Mucosa of descending colon (tissue), 3 donors: ENCODE data around the gene EFCAB12. TPM values are rescaled to one million over a fixed set of nuclear protein-coding genes. Genes with fewer than 3 reads are reported as not detected.
"Not testable (repeated sequence)": the region's sequence is repeated elsewhere in the genome, so short reads cannot be mapped to it uniquely, and the experiment has no call there.

Experiments
- ATAC-seq: fragments of 200-7000 bp; cut with Tn5 transposase; one replicate; pipeline ENCODE4 v1.9.1; 2020; ENCODE audit warnings: mild to moderate bottlenecking, moderate library complexity
- DNase-seq, 3 donors: peaks; one replicate each; pipeline ENCODE4 v3.0.0-alpha.2; 2020
- H3K36me3 ChIP-seq: fragments of 200-600 bp; one replicate; pipeline ENCODE4 v1.8.0; 2021; ENCODE audit warnings: low read depth, mild to moderate bottlenecking
- H3K4me1 ChIP-seq: fragments of 200-600 bp; one replicate; pipeline ENCODE4 v1.8.0; 2021; ENCODE audit warnings: low read depth, mild to moderate bottlenecking
- H3K4me3 ChIP-seq: fragments of 200-600 bp; one replicate; pipeline ENCODE4 v1.8.0; 2021; ENCODE audit warnings: mild to moderate bottlenecking
- H3K9me3 ChIP-seq: fragments of 200-600 bp; one replicate; pipeline ENCODE4 v1.8.0; 2021; ENCODE audit warnings: mild to moderate bottlenecking
- intact Hi-C, 2 donors: fragments of 100-400 bp; cut with DNase I in 1 of 2; cut with micrococcal nuclease in 1 of 2; formaldehyde crosslinking; loops; one replicate each; pipeline versions ENCODE4 v1.11.0 to v1.11.1; 2022; cut with DNase I, micrococcal nuclease
- total RNA-seq, 3 donors: library from RNA; stranded (reverse); fragmentation: NEBNext Ultra II Directional in 2 of 3; extraction: Animal tissue kit (Norgen Biotek cat#: 25700) in 2 of 3; gene quantifications; one replicate each; pipeline versions ENCODE4 v1.2.1 to v1.2.4, GENCODE V29; 2021 to 2023
- TF ChIP-seq, protein P1 (sequence below): fragments of 200-600 bp; IDR thresholded peaks from one replicate; pipeline ENCODE4 v1.8.0; 2022; ENCODE audit warnings: antibody characterized with exemption, mild to moderate bottlenecking
- donor health status: DM: no; HTN: no; CAD: no; lungs with moderate emphysema.
- donor health status: DM: no; HTN: no; CAD: no.
- donor health status: DM: no; HTN: yes; CAD: no.

EFCAB12 gene
- total RNA-seq, 3 donors from 2014 or later: 0.38 to 0.69 (median 0.58) TPM

DNA sequence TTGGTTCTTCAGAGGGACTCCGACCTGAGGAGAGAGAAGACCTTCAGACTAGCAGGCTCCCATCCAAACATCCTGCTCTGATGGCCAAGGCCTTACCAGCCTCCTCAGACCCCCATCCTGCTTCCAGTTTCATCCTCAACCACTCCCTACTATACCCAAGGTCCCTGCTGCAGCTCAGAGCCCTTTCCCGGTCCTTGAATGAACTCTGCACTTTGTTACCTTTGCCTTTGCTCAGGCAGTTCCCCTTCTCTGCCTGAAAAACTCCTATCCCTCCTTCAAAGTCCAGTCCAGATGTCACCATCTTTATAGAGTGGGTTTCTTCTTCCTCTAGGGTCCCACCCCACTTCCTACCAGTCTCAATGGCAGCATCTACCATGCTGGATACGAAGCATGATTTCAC is 13.1 kb downstream of the EFCAB12 start:
- intact Hi-C loops: no loop called here
- TF ChIP-seq, protein P1, sequence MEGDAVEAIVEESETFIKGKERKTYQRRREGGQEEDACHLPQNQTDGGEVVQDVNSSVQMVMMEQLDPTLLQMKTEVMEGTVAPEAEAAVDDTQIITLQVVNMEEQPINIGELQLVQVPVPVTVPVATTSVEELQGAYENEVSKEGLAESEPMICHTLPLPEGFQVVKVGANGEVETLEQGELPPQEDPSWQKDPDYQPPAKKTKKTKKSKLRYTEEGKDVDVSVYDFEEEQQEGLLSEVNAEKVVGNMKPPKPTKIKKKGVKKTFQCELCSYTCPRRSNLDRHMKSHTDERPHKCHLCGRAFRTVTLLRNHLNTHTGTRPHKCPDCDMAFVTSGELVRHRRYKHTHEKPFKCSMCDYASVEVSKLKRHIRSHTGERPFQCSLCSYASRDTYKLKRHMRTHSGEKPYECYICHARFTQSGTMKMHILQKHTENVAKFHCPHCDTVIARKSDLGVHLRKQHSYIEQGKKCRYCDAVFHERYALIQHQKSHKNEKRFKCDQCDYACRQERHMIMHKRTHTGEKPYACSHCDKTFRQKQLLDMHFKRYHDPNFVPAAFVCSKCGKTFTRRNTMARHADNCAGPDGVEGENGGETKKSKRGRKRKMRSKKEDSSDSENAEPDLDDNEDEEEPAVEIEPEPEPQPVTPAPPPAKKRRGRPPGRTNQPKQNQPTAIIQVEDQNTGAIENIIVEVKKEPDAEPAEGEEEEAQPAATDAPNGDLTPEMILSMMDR: no peak
- Histone ChIP-seq H3K4me1 (peaks cover 5% of the 10 kb centered on the region), H3K4me3 (no peak overlapping the region), H3K9me3 (no peaks in the 10 kb centered on the region), H3K36me3 (no peaks in the 10 kb centered on the region)
- no peak for ATAC-seq
- no peak for DNase-seq

DNA sequence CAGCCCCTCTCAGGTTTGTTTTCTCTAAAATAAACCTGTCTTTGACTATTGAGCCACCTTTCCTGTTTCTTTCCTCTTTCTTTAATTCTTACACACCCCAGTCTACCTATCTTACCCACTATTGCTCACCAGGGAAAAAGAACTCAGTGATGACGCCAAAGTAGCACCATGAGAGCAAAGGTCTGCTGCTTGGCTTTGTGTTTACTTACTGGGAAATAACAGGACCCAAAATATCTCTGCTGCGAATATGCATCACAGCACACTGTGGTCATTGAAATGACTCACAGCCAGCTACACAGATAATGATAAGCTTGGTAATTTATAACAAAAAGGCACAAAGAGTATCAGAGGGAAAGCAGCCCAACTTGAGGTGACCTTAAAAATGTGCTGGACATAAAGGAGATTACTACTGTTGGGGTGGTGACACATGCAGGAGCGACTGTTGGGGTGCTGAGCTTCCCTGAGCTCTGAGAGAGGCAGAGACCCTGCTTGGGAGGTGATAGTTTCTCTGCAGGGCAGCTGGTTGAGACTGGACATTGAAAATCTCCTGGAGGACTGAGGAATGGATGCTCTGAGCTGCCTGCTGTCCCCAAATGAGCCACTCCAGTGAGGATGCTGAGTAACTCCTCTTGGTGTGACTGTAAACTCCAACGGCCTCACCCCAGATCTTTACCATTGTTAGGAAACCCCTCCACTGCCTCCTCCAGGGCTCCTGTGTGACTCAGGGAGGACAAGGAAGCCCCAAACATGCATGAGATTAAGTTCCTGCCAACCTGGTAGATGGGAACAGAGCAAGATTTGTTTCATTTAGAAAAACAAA is 14.5 kb downstream of the EFCAB12 start:
- Histone ChIP-seq H3K4me3 (no peak overlapping the region), H3K4me1 (peaks cover 5% of the 10 kb centered on the region), H3K36me3 (no peaks in the 10 kb centered on the region), H3K9me3 (no peaks in the 10 kb centered on the region)
- DNase-seq: no peak
- intact Hi-C loops: no loop called here
- peak; percentile 79 for ATAC-seq
- TF ChIP-seq, protein P1: no peak

DNA sequence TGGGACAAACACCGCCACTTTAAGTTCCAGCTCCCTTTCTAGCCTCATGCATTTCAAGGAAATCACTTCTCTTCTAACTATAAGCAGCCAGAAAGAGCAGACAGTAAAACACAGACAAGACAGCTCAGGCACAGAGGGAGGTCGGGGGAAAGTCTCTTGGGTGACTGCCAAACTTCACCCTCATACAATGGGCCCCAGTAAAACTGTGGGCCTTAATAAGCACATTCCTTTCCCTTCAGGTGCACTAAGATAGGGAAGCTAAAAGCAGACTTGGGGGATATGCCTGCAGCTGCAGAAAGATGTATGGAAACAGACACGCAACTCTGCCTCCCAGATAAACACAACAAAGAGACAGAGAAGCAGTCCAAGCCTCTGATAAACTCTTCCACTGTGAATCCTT is 15.2 kb downstream of the EFCAB12 start:
- H3K4me3 ChIP-seq, DNase-seq, H3K36me3 ChIP-seq, intact Hi-C loops, H3K4me1 ChIP-seq, H3K9me3 ChIP-seq, ATAC-seq: not testable (repeated sequence)

DNA sequence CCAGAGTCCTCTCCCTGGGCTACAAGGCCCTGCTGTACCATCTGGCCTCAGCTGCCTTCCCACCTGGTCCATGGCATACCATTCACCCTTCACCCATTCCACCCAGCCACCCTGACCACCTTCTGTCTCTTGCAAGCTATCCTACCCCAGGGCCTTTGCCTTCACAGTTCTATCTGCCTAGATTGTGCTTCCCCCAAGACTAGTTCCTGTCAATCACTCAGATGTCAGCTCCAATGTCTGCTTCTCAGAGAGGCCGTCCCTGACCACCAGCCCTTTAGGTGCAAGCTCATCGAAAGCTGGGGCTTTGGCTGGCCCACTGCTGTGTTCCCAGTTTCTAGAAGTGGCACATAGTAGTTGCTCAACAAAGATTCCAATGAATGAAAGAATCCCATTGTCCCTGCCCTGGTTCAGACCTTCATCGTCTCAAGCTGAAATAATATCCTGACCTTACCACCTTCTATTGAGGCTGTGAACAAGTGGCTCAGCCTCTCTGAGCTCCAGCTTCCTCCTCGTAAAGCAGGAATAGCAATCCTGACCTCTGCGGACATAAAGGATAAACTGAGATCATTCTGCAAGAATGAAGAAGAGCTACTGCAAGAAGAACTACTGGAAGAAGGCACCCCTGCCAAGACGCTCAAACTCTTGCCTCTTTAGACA is 15.8 kb downstream of the EFCAB12 start:
- Histone ChIP-seq H3K36me3 (no peaks in the 10 kb centered on the region), H3K9me3 (no peaks in the 10 kb centered on the region), H3K4me1 (peaks cover 5% of the 10 kb centered on the region), H3K4me3 (no peak overlapping the region)
- ATAC-seq: no peak
- intact Hi-C loops: no loop called here
- TF ChIP-seq, protein P1: no peak
- DNase-seq: no peak

DNA sequence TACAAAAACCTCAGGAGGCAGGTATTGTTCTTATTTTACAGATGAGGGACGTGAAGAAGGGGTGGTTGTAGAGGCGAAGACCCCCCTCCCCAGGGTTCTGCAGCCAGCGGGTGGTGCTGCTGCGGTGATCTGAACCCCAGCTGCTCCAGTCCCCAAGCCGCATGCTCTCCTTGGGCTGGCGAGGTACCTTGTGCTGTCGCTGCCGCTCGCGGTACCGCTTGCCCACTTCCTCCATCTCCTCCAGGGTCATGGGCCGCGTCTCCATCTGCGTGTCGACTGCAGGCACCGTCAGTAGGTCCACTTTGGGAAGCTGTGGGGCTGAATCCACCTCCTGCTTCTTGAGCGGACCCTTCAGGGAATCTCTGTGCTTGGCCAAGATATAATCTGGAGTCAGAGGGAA is 17.5 kb downstream of the EFCAB12 start:
- Histone ChIP-seq H3K4me3 (no peak overlapping the region), H3K9me3 (no peaks in the 10 kb centered on the region)
- no peak for ATAC-seq

DNA sequence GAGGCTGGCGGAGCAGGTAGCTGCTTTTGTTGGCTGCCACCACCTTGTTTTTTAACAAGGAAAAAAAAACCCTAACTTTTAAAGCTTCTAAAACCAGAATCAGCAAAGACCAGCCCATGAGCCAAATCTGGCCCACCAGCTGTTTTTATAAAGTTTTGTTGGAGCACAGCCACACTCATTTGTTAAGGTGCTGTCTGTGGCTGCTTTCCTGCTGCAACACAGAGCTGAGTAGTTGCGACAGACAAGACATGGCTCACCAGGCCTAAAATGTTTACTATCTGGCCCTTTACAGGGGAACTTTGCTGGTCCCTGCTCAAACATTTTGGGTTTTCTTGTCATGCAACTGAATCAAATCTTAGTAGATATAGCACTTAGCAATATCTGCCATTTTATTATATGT is 18.9 kb downstream of the EFCAB12 start:
- Histone ChIP-seq H3K4me1 (peaks cover 5% of the 10 kb centered on the region), H3K4me3 (no peak overlapping the region), H3K9me3 (no peaks in the 10 kb centered on the region), H3K36me3 (no peaks in the 10 kb centered on the region)
- ATAC-seq (no peak), DNase-seq (no peak)
- intact Hi-C loops: no loop called here
- TF ChIP-seq, protein P1: no peak

More for the DNA sequence above, 17.5 kb downstream of the EFCAB12 start:
- H3K36me3 ChIP-seq: no peaks in the 10 kb centered on the region
- intact Hi-C loops: no loop called here
- peaks cover 5% of the 10 kb centered on the region for H3K4me1 ChIP-seq
- no peak for DNase-seq
- TF ChIP-seq, protein P1: no peak
